GM19372 (cell line): ENCODE data around the gene NWD2.
"Not testable (repeated sequence)": the region's sequence is repeated elsewhere in the genome, so short reads cannot be mapped to it uniquely, and the experiment has no call there.

ENCODE experiments used
- ATAC-seq: cut with Tn5 transposase; IDR thresholded peaks from one replicate; pipeline ENCODE4 v1.9.1; 2021; ENCODE audit warnings: mild to moderate bottlenecking, low read depth, moderate library complexity; ENCODE audit not compliant: unreplicated experiment

NWD2 gene

DNA sequence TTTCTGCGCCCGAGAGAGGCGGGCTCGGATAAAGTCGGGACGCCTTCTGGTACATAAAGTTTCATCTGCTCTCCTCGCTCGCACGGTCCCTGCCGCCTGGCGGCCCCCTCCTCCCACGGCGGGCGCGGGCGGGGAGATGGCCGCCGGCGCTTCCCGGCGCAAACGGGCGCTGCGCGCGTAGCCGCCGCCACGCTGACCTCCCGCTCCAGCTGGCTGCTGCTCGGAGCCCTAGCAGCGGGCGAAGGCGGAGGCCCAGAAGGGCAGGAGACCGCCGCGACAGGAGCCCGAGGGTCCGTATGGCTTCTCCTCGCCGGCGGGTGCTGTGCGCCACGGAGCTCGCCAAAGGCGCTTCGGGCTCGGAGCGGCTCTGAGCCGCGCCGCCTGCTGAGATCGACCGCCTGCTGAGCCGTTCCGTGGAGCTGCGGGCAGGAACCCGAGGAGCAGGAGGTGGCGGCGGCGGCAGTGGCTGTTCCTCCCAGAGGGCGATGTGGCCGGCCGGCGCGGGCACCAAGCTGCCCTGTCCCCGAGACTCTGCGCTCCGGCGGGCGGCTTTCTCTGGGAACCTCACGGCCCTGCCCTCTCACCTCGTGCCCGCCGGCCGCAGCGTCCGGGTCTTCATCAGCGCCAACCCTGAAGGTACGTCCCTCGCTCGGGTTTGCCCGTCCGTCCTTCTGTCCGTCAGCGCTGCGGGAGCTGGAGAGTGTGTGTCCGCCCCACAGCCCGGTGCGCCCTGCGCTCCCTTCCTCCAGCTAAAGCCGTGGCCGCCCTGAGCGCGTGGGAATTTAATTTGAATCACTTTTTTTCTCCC is at the start of gene NWD2:
TSS of gene NWD2 (plus strand) at position 161 of the 808 bp plus-strand sequence. CDS start at position 486, 325 bp downstream.
- ATAC-seq: no peak

DNA sequence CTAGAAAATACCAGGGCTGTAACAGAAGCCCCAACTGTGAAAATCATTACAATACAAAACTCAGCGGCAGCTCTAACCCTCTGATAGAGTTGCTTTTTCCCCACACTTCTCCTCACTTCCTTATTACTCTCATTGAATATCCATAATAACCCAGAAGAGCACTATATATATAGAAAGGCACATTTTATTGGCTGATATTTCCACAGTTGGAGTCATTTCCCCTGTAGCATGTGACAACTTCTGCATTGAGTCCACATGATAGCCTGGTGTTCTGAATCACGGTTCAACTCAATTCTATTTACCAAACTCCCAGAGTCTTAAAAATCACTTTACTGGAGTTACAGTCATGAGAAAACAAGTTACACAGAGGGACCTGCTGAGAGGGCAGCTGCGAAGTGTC is 46.6 kb upstream of the NWD2 start:
- ATAC-seq: no peak

DNA sequence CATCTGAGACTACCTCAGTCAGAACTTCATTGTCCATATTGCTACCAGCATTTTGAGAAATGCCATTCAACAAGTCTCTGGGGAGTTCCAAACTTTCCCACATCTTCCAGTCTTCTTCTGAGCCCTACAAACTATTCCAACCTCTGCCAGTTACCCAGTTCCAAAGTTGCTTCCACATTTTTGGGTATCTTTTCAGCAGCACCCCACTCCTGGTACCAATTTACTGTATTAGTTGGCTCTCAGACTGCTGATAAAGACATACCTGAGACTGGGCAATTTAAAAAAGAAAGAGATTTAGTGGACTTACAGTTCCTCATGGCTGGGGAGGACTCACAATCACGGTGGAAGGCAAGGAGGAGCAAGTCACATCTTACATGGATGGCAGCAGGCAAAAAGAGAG is 39.8 kb upstream of the NWD2 start:
- not testable (repeated sequence) for ATAC-seq

DNA sequence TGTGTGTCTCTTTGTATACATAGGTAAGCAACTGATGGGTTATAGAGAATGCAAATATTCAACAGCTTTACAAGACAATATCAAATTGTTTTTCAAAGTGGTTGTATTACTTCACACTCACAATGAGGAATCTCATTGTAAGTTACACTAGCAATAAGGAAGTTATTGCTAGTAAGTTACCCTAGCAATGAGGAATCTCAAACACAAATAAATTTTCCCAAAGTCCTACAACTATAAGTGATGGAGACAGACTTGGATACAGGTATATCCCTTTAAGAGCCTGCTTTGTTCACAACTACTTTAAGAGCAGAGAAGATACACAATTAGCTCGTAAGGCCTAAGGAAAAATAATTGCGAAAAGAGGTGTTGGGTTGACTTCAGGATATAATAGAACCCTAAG is 28.3 kb upstream of the NWD2 start:
- no peak for ATAC-seq

- ATAC-seq: no peak
Measured at GRCh38 chr4:37219242-37219641, 25.3 kb upstream of the NWD2 start.

- no peak for ATAC-seq
Measured at GRCh38 chr4:37219990-37220389, 24.6 kb upstream of the NWD2 start.

GRCh38 chr4:37220685-37221084 is 23.9 kb upstream of the NWD2 start:
- ATAC-seq: no peak

DNA sequence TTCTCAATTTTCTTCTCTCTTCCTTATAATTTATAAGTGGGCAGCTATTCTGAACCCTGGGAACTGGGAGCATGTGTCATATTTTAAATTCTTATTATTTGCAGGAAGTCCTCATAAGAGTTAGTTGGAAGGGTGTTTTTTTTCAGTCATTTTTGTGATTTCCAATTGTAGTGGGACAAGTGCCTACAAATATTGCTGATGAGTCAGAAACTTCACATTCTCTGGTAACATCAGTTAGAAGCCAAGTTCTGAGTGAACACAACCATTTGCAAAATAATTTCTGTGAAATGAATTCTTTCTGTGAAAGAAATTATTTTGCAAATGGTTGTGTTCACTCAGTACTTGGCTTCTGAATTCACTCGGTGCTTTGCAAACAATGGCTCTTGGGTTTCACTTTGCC is 20.8 kb upstream of the NWD2 start:
- no peak for ATAC-seq

GRCh38 chr4:37224854-37225253 is 19.7 kb upstream of the NWD2 start:
- no peak for ATAC-seq

DNA sequence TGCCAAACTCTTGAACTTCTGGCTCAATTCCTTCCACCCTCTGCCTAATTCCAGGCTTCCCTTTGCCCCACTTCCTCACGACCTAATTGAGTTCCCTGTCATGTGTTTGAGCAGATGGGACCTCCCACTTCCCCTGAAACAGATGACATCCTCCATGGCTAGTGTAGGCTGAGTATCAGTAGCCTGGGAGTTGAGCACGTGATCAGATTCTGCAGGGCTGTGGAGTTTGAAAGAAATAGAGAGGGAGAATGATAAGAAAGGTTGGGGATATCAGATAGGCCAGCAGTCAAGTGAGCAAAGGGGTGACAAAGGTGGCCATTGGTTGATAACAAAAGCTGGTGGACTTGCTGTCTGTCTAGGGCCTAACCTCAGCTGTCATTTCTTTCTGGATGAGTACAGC is 18.8 kb upstream of the NWD2 start:
- ATAC-seq: no peak

GRCh38 chr4:37232315-37232714 is 12.2 kb upstream of the NWD2 start:
- no peak for ATAC-seq

DNA sequence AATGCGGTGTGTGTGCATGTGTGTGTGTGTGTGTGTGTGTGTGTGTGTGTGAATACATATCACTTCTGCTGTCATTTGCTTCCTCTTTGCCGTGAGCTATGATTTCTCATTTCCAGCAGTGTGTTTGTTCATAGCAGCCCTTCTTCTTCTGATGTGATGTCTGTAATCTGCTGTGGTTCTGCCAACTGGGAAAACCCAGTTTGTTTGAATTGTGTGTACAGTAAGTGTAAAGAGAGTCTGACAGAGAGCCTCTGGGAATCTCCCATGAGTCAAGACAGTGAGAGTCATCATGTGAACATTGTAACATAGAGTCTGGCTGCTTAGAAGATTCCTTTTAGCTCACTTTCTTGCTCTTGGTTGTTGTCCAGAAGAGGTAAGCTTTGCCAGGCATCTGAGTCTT is 8.4 kb upstream of the NWD2 start:
- ATAC-seq: no peak

DNA sequence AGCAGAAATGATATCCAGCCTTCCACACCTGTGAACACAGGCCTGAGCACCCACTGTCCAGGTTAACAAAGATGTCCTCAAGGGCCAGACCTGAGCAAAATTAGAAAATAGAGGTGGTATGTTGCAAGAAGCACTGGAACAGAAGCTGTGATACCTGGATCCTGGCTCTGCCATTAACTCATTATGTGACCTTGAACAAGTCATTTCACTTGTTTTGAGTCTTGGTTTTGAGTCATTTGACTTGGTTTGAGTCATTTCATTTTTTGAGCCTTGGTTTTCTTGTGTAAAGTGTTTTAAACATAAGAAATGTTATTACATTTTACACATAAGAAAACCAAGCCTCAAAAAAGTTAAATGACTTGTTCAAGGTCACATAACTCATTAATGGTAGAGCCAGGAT is 2.9 kb upstream of the NWD2 start:
- no peak for ATAC-seq

GRCh38 chr4:37243051-37243450 is 1.5 kb upstream of the NWD2 start:
- no peak for ATAC-seq

GRCh38 chr4:37243722-37244582 is 591 bp upstream of the NWD2 start:
- no peak for ATAC-seq

GRCh38 chr4:37245391-37245954 is 930 bp downstream of the NWD2 start:
- no peak for ATAC-seq

DNA sequence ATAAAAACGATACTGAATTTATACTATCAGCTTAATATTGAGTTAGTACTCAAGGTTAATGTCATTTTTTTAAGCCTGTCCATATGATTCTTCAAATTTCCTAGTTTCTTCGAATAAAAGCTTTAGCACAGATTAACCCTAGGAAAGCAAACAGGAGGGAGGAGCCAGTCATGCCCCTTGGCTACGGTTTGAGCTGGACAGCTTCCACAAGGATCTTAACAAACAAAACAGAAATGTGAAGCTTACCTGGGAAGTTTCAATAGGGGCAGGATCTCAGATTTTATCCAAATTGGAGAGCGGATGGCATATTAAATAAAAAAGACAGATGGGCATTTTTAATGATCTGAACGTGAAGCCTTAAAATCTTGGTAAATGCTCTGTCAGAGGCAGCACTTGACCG is 2.3 kb downstream of the NWD2 start:
- ATAC-seq: no peak

- ATAC-seq: no peak
Measured at GRCh38 chr4:37258221-37258620, 13.7 kb downstream of the NWD2 start.

- no peak for ATAC-seq
Measured at GRCh38 chr4:37268319-37268718, 23.8 kb downstream of the NWD2 start.

GRCh38 chr4:37279121-37279520 is 34.6 kb downstream of the NWD2 start:
- ATAC-seq: no peak

- ATAC-seq: no peak
Measured at GRCh38 chr4:37279894-37280592, 35.5 kb downstream of the NWD2 start.
